ENCODE measurements around the gene SLX4IP. TPM values are rescaled to one million over a fixed set of nuclear protein-coding genes. Genes with fewer than 3 reads are reported as not detected.
A peak's percentile ranks its signal among the peaks of the same experiment; 100 is the strongest.

SLX4IP gene
- total RNA-seq, 1 donor from 2014 or later = 4.6 TPM

DNA sequence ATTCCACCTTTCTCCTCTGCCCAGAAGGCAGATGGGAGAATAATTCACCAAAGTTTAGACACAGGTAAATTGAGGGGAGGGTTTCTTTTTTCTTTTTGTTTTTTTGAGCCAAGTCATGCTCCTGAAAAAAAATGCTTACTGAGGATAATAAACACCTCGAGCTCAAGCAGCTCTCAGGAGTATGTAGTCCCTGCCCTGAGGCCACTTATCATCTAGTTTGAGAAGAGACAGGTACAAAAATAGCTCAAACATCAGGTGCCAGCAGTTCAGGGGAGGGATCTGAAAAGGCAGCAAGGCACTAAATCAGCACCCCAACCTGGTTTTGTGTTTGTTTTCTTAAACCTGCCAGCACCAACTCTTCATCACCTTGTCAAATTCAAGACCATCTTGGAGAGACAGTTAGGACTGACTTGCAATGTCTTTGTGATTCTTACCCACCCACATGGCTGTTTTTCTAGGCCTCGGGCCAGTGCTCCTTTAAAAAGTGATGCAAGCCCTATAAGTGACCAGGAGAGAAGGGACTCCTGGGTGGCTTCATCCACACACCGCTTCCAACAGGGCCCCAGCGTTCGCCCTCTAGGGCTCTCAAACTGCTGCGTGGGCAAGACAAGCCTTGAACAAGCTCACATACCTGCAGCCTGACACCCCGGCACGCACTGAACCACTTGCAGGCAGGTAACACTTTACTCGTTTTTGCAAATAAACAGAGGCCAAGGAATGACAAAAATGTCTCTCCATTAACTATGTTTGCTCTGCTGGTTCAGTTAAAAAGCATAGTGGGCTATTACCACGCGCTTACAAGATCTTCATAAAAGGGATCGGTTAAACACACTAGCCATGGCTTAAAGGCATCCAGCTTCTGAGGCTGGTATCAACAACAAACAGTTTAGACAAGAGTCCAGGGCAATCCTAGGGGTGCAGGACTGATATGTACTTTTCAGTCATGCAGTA, 224.8 kb downstream of the SLX4IP start:
- DNase-seq (ENCODE audit: low spot score) (peak; percentile 48), ATAC-seq (peak; percentile 29)
- intact Hi-C loops (cut with DNase I) = no loop called here

DNA sequence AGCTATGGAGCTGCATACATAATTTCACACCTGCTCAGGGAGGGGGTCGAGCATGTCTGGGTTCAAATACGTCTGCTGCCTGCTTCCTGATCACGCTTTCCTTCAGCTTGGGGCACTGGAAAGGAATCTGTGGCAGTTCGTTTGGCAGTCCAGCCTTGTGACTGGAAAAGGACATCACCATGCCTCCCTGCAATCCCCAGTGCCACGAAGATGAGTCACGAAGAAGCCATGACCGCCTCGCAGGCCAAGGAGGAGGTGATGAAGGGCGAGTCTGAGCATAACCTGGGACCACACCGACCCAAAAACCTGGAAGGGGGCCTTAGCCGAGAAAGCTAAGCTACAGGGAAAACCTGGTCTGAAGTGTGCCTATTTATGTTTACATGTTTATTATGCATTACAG, 225.6 kb downstream of the SLX4IP start:
- DNase-seq (ENCODE audit: low spot score) (peak; percentile 51), ATAC-seq (peak; percentile 33)
- intact Hi-C loops (cut with DNase I) = no loop called here

DNA sequence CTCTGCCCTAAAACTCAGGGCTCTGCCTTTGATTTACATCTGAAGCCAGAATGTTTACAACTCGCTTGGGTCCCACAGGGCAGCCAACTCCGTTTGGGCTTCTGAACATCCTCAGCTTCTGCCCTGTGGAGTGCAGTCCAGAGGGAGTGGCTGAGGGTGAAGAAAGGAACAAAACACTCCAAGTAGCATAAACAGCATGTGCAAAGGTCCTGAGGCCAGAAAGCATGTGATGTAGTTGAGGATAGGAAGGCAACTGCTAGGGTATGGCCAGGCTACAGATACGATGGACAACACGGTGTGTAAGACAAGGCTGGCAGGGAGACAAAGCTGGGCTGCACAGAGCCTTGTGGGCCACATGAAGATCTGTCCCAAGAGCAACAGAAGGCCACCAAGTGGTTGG, 226.2 kb downstream of the SLX4IP start:
- DNase-seq (ENCODE audit: low spot score) = peak; percentile 42
- intact Hi-C loops (cut with DNase I) = no loop called here
- no peak for ATAC-seq

- DNase-seq (ENCODE audit: low spot score) (peak; percentile 38), ATAC-seq (no peak)
- intact Hi-C loops (cut with DNase I) = no loop called here
Observed at GRCh38 chr20:10662151-10662550, 227.0 kb downstream of the SLX4IP start.

GRCh38 chr20:10662661-10663458, 227.8 kb downstream of the SLX4IP start:
- DNase-seq (ENCODE audit: low spot score) (peak; percentile 60), ATAC-seq (no peak)
- intact Hi-C loops (cut with DNase I) = no loop called here

- intact Hi-C loops (cut with DNase I) = no loop called here
- no peak for ATAC-seq
- peak; percentile 10 for DNase-seq (ENCODE audit: low spot score)
Observed at GRCh38 chr20:10663756-10664155, 228.7 kb downstream of the SLX4IP start.

DNA sequence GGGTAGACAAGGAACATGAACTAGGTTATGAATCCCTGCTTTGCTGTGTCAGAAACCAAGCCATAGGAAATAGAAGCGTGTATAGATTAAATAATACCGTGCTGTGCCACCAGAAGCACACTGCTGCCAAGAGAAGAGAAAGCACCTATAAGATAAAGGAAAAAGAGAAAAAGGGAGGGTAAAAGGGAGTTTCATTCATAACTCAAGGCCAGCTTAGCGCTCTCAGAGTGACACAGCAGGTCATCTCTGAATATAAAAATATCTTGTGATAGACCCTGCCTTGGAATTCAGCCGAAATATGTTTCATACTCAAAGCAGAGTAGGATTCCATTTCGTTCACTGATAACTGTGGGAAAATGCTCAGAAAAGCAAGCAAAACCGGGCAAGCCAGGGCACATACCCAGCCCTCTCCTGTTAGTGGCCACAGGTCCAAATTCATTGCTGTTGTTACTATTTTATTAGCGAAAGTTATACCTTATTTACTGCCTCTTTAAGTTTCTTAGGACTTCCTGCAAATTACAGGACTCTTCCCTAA, 230.0 kb downstream of the SLX4IP start:
- ATAC-seq (no peak), DNase-seq (ENCODE audit: low spot score) (peak; percentile 9)
- intact Hi-C loops (cut with DNase I) = no loop called here

- peak; percentile 59 for DNase-seq (ENCODE audit: low spot score)
- intact Hi-C loops (cut with DNase I) = no loop called here
- peak; percentile 74 for ATAC-seq
Observed at GRCh38 chr20:10665791-10666190, 230.7 kb downstream of the SLX4IP start.

GRCh38 chr20:10666221-10667076, 231.3 kb downstream of the SLX4IP start:
- intact Hi-C loops (cut with DNase I) = no loop called here

GRCh38 chr20:10667077-10667401, 231.9 kb downstream of the SLX4IP start:
- intact Hi-C loops (cut with DNase I) = no loop called here
- no peak for DNase-seq (ENCODE audit: low spot score)
- no peak for ATAC-seq

More at GRCh38 chr20:10666221-10667076, 231.3 kb downstream of the SLX4IP start:
- ATAC-seq (no peak), DNase-seq (ENCODE audit: low spot score) (no peak)

DNA sequence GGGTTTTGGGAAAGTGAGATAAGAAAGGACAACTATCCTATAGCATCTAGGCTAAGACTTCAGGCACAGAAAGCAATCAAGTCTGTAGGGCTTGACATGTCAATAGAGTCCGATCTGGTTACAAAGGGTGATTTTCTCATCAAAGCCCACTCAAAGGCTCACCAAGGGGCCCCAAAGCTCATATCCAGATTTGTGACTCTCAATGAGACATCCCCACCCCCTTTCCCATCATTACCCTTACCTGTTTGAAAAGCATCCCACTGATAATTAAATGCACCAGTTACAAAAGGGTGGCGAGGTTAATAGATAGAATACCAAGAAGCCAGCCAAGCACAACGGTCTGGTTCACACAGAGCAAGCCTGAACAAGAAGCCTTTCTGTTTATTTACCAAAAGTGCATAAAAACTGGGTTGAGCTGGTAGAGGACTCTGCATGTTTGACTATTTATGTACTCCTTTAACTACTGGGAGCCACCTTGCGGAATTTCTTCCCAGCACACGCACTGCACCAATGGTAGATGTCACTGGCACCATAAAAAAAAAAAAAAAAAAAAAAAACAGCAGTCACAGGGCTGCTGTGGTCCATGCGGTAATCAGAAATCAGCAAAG, 232.6 kb downstream of the SLX4IP start:
- DNase-seq (ENCODE audit: low spot score) (no peak), ATAC-seq (no peak)
- intact Hi-C loops (cut with DNase I) = no loop called here

GRCh38 chr20:10668677-10669368, 233.7 kb downstream of the SLX4IP start:
- intact Hi-C loops (cut with DNase I) = no loop called here
- DNase-seq (ENCODE audit: low spot score) (no peak), ATAC-seq (no peak)

DNA sequence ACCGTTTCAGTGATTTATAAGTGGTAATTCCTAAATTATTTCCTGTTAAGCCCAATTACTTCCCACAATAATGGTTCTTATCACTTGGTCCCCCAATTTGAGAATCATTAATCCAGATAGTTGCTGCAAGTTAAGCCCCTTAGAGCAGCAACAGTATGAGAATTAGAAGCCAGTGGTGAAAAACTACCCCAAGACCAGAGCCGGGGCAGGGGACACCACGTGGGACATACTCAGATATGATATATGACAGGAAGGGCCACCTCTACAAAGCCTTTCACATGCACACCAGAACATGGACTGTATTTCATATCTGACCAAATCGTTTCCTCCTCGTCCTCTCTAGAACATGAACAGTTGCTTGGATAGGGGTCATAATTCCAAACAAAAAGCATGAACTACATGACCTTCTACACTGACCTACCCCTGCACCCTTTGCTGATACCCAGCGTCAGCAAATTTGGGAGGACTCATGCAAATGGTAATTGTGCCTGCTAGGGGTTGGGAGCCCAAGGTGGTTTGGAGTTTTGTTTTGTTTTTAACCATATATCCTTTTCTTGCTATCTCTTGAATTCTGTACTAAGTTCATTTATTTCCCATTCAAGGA, 234.8 kb downstream of the SLX4IP start:
- no peak for ATAC-seq
- intact Hi-C loops (cut with DNase I) = no loop called here

DNA sequence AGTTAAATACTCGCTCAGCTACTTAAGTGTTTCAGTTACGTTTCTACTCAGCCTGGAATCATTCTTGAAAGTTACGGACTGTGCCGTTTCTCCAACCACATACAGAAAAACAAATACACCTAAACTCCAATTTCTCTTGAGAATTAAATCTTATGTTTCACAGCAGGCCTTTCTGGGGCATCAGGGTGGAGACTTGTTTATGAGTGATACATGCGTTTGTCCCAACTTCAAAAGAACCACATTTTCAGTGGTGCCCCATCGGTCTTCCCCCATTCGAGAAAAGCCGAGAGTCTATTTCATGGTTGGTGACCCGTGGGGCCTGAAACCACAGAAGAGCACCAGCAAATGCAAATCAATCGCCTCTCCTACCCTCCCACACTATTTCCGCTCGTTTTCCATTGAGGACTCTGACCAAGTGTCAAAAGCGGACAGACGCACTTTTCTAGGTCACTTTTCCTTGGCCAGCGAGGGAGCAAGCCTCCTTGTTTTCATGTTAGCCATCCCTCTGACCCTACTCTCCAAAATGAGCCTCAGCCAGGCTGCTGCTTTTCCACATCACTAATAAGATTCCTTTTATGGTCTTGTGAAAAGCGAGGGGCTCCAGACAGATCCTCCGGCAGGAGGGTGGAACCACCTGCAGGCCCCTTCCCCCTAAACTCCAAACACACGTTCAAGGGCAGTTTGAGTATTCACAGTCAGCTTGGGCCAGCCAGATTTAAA, 235.6 kb downstream of the SLX4IP start:
- ATAC-seq = no peak
- no peak for DNase-seq (ENCODE audit: low spot score)
- intact Hi-C loops (cut with DNase I) = no loop called here

More for the DNA sequence above, 234.8 kb downstream of the SLX4IP start:
- no peak for DNase-seq (ENCODE audit: low spot score)

DNA sequence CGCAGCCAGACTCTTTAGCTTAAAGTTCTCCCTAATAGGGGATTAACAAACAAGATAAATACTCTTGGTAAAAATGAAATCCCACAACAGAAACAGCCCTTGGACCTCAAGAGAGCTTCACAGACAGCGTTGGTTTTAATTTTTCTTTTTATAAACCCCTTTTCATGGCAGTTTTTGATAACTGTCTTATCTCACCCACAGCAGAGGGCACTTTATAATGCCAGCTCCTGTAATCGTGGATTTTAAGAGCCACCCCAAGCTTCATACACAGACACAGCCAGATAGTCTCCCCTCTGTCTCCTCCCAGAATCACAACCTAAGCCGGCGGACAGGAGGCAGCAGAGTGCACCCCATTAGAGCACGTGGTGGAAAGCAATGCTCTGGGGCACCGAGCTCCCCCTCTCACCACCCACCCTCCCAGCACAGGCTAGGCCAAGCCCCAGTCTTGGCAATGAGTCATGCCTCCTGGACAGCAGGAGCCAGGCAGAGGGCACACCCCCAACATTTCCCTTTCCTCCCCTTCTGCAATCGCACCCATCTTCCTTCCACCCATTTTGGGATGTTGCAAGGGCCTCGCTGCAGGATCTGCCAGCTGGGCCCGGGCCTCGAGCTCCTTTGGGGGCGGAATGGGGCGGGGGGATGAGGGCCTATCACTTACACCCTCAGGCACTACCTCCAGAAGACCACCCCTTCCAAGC, 236.3 kb downstream of the SLX4IP start:
- DNase-seq (ENCODE audit: low spot score) = peak; percentile 88
- intact Hi-C loops (cut with DNase I) = no loop called here

DNA sequence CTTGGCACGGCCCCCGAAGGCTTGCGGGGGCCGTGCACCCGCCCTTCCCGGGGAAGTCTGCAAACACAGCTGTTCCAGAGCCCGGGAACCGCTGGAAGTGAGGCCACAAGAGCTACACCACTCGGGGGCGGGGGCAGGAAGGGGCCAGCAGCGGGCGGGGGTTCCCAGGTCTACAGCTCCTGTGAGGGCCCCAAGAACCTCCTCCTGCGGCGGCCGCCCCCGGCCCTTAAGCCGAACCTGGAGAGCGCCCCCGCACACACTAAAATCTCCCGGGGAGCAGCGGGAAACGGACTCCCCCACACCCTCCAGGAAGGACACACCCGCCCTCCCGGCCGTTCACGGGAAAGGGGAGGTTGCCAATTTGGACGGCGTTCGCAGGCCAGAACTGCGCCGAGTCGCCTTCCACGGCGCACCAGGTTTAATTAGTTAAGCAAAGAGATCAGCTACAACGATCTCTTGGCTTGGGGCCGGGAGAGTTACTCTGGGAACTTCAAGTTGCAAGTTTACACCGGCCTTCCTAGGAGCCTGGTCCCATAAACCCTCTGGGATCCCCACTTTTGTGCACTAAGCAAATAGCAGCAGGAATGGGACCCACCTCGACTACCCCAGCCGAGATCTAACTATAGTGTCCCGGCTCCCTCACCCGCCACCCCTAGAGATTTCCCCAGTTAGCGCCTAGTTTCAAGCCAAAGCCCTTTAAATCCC, 237.0 kb downstream of the SLX4IP start:
- peak; percentile 57 for ATAC-seq
- peak; percentile 87 for DNase-seq (ENCODE audit: low spot score)
- intact Hi-C loops (cut with DNase I) = no loop called here

More for the DNA sequence above, 236.3 kb downstream of the SLX4IP start:
- peak; percentile 80 for ATAC-seq
